WI38 (cell line): ENCODE results near the gene SMIM43.

Experiments used
- H3K4me3 ChIP-seq: 2 replicates; pipeline ENCODE4 v1.5.1; 2011; ENCODE audit warnings: low read depth, mild to moderate bottlenecking, control low read depth, low read length
- TF ChIP-seq, protein P1 (sequence below): IDR thresholded peaks from 2 replicates; pipeline ENCODE4 v1.5.1; 2012; ENCODE audit warnings: low read depth, mild to moderate bottlenecking, control low read depth, low read length

Gene SMIM43

DNA sequence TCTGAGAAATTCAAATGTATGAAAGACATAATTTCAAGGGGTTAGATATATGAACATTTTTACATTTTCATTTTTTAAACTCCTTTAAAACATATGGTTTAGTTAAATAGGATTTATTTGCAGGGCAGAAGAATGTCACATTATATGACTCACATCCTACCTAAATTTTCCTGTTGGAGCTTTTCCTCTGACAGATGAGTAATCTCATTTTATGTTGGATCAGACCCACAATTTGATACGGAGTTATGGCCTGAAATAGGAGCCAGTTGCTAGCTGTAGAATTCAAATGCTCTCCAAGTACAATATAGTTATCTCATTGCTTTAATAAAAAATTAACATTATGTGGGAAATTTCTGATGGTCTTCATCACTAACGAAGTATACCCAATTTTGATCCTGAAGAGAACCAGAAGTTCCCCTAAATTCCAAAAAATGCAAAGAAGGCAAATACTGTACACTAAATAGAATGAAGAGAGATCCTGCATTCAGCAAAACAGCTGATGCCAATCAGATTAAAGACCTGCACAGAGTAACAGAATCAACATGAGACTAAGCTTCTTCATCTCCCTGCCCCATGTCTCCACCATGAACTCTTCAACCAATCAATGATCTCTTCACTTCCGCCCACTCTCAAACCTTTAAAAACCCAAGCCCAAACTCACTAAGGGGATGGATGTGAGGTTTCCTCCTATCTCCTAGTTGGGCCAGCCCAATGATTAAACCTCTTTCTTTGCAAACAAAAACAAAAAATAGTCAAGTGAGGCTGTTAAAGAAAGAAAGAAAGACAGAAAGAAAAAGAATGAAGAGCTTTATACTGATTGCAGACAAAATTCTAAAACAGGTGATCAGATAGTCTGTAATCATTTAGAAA, 25.2 kb upstream of the SMIM43 start:
- H3K4me3 ChIP-seq: no peak overlapping the region
- TF ChIP-seq, protein P1, sequence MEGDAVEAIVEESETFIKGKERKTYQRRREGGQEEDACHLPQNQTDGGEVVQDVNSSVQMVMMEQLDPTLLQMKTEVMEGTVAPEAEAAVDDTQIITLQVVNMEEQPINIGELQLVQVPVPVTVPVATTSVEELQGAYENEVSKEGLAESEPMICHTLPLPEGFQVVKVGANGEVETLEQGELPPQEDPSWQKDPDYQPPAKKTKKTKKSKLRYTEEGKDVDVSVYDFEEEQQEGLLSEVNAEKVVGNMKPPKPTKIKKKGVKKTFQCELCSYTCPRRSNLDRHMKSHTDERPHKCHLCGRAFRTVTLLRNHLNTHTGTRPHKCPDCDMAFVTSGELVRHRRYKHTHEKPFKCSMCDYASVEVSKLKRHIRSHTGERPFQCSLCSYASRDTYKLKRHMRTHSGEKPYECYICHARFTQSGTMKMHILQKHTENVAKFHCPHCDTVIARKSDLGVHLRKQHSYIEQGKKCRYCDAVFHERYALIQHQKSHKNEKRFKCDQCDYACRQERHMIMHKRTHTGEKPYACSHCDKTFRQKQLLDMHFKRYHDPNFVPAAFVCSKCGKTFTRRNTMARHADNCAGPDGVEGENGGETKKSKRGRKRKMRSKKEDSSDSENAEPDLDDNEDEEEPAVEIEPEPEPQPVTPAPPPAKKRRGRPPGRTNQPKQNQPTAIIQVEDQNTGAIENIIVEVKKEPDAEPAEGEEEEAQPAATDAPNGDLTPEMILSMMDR: no peak

DNA sequence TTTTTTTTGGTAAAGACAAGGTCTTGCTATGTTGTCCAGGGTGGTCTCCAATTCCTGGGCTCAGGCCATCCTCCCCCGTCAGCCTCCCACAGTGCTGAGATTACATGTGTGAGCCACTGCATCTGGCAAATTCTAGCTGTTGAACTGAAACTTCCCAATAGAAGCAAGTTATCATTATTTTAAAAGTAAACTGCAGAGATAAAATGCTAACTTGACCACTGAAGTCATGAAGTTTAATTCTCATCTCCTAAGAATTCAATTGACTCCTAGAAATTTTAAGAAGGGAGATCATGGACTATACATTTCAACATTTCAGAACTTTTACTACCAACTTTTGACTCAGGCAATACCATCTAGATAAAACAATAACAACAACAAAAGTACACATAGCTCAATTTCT, 24.5 kb upstream of the SMIM43 start:
- TF ChIP-seq, protein P1: no peak
- H3K4me3 ChIP-seq: no peak overlapping the region

DNA sequence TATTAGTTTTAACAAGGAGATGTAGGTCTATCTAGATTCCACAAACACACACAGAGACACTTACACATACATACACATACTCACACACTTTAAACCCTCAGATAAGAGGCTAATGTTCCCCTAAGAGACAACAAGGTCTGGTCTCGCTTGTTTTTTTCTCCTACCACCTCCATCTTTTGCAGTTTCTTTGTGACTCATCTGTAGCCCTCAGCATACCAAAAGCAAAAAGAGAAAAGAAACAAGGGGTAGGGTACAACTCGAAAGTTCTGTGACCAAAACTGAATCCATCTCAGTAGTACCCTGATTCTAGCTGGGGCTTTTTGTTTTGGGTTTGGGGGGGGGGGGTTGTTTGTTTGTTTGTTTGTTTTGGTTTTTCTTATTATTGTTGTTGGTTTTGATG, 23.9 kb upstream of the SMIM43 start:
- no peak overlapping the region for H3K4me3 ChIP-seq
- TF ChIP-seq, protein P1: no peak

DNA sequence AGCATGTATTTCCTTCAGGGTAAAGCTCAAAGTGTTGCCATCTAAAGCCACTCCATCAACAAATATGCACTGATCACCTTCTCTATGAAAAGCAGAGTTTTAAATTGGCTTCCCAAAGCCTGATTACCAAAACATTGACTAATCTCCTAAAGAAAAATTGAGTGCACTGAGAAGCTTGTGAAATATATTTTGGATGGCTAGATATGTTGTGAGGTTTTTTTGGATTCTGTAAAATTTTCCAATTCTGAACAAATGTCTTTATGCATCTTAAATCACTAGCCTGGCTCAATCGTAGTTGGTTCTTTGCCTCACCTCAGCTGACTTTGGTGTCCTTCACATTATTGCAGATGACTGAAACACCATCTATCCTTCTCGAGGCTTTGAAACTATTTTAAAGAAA, 21.3 kb upstream of the SMIM43 start:
- TF ChIP-seq, protein P1: no peak
- no peak overlapping the region for H3K4me3 ChIP-seq

DNA sequence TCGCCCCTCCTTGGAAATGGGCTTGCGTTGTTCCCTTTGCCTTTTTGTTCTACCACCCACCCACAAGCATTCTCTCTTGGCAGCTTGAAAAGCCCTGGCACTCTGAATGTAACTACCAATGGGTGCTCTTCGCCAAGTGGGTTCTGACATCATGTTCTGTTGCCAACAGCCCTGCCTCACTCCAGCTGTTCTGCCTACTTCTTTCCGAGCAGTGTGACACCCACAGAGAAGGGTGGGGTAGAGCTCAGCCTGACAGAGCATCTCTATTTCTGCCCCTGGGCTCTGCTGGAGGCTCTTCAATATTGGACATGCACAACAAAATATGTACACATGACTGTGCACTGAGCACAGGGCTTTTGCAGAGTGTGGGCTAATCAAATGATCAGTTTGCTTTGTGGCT, 20.5 kb upstream of the SMIM43 start:
- TF ChIP-seq, protein P1: no peak
- H3K4me3 ChIP-seq: no peak overlapping the region

DNA sequence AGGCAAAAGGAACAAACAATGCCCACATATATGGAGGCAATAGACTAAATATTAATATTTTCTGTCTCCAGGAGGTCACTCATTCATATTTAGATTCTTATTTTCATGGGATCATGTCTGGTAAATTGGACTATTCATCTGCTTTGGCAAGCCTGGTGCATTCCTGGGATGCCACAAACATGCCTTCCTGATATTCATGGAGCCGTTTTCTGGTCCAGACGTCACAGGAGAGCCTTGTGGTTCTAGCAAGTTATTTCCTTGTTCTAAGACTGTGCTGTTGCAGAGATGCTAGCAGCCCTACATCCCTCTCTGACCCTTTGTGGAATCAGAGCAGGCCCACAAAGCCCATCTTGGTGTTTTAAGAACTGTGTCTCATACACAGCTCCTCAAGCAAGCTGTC, 20.0 kb upstream of the SMIM43 start:
- TF ChIP-seq, protein P1: no peak
- no peak overlapping the region for H3K4me3 ChIP-seq

DNA sequence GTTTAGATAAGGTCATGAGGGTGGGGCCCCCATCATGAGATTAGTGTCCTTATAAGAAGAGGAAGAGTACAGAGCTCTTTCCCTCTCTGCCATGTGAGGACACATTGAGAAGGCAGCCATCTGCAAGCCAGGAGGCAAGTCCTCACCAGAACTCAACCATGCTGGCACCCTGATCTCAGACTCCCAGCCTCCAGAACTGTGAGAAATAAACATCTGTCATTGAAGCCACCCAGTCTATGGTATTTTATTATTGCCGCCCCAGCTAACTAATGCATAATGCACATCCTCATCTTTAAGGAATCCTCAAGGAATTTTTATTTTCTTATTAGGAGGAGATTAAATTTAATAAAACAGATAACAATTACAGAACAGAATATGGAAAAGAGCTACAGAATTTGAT, 19.4 kb upstream of the SMIM43 start:
- TF ChIP-seq, protein P1: no peak
- H3K4me3 ChIP-seq: no peak overlapping the region
